Erythroblast (primary cell): ENCODE results near the gene NFIC.

Experiments
- GATA1 ChIP-seq: IDR thresholded peaks from 2 replicates; pipeline ENCODE4 v1.6.1; 2011; ENCODE audit warnings: low read depth, mild to moderate bottlenecking, control low read depth, low read length, moderate library complexity
- POLR2A ChIP-seq: IDR thresholded peaks from 2 replicates; pipeline ENCODE4 v1.6.1; 2011; ENCODE audit warnings: mild to moderate bottlenecking, low read length

GRCh38 chr19:3370214-3370720, 3.9 kb downstream of the NFIC start:
- TF ChIP-seq POLR2A, result no peak
- TF ChIP-seq GATA1, result no peak
